Hematopoietic multipotent progenitor cell (in vitro differentiated cells): ENCODE results near the gene GLG1. TPM values are rescaled to one million over a fixed set of nuclear protein-coding genes. Genes with fewer than 3 reads are reported as not detected.
"Not testable (repeated sequence)": the region's sequence is repeated elsewhere in the genome, so short reads cannot be mapped to it uniquely, and the experiment has no call there.

ENCODE experiments used
- DNase-seq, 3 donors: peaks; one replicate each; pipeline ENCODE4 v3.0.0-alpha.2; 2011 to 2015; ENCODE audit warnings: low read depth in 2 of 3, low spot score in 2 of 3
- total RNA-seq: library from RNA; depleted of rRNA; stranded (reverse); fragments of >200 nt; gene quantifications from one replicate; pipeline ENCODE4 v1.2.3, GENCODE V29; 2012

GLG1 gene
- total RNA-seq, 1 donor, result 32.9 TPM

- DNase-seq, result not testable (repeated sequence)
These were observed 63.9 kb downstream of the GLG1 start for GRCh38 chr16:74542911-74543578.

- not testable (repeated sequence) for DNase-seq
These were observed 66.3 kb downstream of the GLG1 start for GRCh38 chr16:74540663-74541062.

GRCh38 chr16:74538801-74539200, 68.1 kb downstream of the GLG1 start:
- not testable (repeated sequence) for DNase-seq

GRCh38 chr16:74537746-74538145, 69.2 kb downstream of the GLG1 start:
- DNase-seq, result not testable (repeated sequence)

- not testable (repeated sequence) for DNase-seq
These were observed 72.3 kb downstream of the GLG1 start for GRCh38 chr16:74534650-74535049.

GRCh38 chr16:74524926-74525325, 82.0 kb downstream of the GLG1 start:
- no peak for DNase-seq

GRCh38 chr16:74524117-74524516, 82.8 kb downstream of the GLG1 start:
- DNase-seq, result no peak

GRCh38 chr16:74523706-74524105, 83.2 kb downstream of the GLG1 start:
- DNase-seq, result not testable (repeated sequence)

- no peak for DNase-seq
These were observed 84.8 kb downstream of the GLG1 start for GRCh38 chr16:74522160-74522559.

- no peak for DNase-seq
These were observed 85.2 kb downstream of the GLG1 start for GRCh38 chr16:74521691-74522090.

GRCh38 chr16:74518934-74519333, 88.0 kb downstream of the GLG1 start:
- not testable (repeated sequence) for DNase-seq

- DNase-seq, result no peak
These were observed 95.0 kb downstream of the GLG1 start for GRCh38 chr16:74511961-74512360.

GRCh38 chr16:74505011-74505410, 101.9 kb downstream of the GLG1 start:
- DNase-seq, result no peak

- no peak for DNase-seq
These were observed 103.5 kb downstream of the GLG1 start for GRCh38 chr16:74503412-74503811.

GRCh38 chr16:74501484-74502478, 105.1 kb downstream of the GLG1 start:
- no peak for DNase-seq

- no peak for DNase-seq
These were observed 106.0 kb downstream of the GLG1 start for GRCh38 chr16:74500907-74501306.

- DNase-seq, result no peak
These were observed 107.8 kb downstream of the GLG1 start for GRCh38 chr16:74499114-74499513.

GRCh38 chr16:74497761-74498160, 109.2 kb downstream of the GLG1 start:
- DNase-seq, result no peak

- DNase-seq, result no peak
These were observed 110.9 kb downstream of the GLG1 start for GRCh38 chr16:74496054-74496453.

GRCh38 chr16:74492976-74493375, 113.9 kb downstream of the GLG1 start:
- DNase-seq, result no peak

- DNase-seq, result no peak
These were observed 119.0 kb downstream of the GLG1 start for GRCh38 chr16:74487634-74488495.
